Fibroblast of peridontal ligament (primary cell): ENCODE results near the gene LAMTOR1.

ENCODE experiments used
- DNase-seq: peaks from one replicate; pipeline ENCODE4 v3.0.0-alpha.2; 2010; ENCODE audit errors: extremely low read depth

Gene LAMTOR1

DNA sequence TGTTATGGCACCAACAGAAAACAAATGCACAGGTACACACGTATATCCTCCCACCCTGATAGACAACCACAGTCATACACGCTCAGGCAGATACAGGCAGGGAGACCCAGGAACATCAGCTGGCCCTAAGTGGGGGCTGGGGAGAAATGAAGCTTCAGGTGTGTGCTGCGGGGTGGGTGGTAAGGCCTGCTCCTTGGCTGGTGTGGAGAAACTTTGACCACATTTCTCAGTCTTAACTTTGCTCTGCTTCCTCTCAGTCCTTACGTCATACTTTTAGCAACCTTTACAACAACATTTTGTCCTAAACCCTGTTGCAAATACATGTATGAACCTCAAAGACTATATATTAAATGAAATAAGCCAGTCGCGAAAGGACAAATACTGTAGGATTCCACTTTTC lies 16.1 kb upstream of the LAMTOR1 start:
- DNase-seq: no peak

DNA sequence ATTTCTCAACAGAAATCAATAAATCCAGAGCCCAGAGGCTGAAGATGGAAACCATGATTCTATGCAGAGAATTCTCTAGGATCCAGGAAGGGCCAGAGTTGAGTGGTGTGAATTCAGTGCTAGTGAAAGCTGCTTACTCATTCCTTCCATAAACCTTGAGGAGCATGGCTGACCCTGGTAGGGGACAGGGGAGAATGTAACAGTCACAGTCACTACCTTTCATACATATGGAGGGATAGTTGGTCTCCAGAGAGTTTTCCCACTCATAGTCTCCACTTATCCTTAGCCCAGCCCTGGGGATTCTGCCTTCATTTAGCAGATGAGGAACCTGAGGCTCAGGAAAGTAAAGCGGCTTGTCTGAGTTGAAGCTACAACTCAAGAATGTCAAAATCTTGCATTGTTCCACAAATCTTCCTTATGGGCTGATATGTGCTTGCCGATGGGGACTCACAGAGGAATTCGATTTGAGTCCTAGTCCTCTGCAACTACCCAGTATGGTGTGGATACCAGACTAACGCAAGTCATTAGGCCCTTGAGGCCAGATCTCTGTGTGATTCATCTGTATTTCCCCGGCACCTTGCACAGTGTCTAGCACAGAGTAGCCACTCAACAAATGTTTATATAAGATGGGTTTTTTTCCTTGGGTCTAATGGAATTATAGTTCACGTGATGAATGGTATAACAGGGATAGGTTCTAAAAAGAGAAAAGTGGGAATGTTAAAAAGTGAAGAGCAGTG lies 13.1 kb upstream of the LAMTOR1 start:
- no peak for DNase-seq

DNA sequence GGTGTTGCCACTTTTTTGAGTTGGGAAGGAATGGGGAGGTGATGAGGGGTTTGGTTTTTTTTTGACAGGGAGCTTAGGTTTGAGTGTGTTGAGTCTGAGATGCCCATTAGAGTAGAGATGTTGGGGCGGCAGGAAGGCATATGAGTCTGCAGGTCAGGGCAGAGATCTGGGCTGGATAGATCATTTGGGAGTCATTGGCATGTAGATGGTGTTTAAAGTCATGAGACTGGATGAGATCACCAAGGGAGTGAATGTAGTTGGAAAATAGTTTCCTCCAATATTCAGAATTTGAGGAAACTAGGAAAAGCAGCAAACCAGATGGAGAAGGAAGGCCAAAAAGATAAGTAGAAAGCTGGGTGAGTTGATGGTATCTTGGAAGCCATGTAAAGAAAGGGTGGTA lies 11.5 kb upstream of the LAMTOR1 start:
- peak; percentile 62 for DNase-seq

DNA sequence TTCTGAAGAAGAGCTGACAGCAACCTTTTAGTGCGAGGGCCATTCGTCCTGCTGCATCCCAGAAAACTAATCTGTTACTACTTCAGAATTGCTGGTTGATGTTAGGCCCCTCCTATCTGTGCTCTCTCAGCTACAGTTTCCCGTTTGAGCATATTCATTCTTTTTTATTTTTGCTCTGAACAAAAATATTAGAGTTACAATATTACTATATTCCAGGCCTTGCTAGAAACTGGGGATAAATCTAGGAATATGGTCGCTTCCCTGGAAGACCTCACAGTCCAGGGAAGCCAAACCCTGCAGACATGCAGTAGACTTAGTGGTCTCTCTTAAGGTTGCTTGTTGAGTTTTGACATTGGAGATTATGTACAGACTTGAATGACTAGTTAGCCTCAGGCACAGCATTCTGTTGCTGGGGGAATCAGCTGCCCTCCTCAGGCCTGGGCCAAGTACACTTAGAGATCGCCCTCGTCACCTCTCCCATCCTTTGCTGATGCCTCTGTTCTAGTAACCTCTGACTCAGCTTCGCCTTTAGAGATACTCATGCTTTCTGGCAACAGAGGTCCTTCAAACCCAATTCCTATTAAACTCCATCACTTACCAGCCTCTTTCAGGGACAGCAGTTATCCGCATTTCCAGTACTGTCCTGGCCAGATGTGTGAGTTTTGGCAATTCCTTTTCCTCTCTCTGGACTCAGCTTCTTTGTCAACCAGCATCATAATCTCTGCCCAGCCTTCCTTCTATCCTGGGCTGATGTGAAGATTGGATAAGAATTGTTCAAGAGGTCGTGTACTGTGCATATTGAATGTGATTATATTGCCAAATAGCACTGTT lies 10.1 kb upstream of the LAMTOR1 start:
- DNase-seq: peak; percentile 30

DNA sequence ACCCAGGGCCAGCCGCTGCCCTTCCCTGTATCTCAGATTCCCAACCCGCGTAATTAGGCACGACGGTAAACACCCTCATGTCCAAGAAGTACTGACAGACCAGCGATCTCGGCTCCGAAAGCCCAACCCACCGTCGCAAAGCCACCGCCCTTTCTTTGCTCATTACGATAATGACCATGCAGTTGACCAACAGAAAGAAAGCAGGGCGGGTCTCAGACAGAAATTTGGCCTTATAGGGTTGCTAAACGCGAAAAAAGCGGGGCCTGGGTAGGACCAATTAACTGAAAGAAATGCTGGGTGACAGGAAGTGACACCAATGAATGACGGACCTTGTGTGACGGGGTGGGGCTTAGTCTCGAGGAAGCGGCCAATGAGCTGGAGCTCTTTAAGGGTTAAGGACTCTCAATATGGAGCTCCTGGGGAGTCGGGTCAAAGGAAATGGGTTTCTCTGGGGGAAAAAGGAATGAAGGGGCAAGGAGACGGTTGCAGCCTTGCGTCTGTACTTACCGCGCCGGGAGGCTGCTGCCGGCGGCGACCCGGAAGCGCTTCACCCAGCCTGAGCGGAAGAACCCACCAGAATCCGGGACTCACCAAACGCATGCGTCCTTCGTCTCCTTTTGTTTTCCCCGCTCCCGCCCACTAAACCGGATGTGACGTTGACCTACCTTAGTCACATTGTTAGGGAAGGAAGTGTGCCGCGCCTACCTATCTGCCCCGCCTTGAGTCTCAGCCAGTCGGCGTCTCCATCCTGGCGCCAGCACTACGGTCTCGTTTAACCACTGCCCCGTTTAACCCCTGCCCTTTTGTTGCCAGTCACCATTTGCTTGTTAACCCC lies 9.3 kb upstream of the LAMTOR1 start, which contains the start of gene ANAPC15:
Gene ANAPC15 (minus strand): TSS at position 553 of the 835 bp plus-strand sequence. CDS start 1,419 bp downstream, outside the sequence.
- DNase-seq: peak; percentile 100

DNA sequence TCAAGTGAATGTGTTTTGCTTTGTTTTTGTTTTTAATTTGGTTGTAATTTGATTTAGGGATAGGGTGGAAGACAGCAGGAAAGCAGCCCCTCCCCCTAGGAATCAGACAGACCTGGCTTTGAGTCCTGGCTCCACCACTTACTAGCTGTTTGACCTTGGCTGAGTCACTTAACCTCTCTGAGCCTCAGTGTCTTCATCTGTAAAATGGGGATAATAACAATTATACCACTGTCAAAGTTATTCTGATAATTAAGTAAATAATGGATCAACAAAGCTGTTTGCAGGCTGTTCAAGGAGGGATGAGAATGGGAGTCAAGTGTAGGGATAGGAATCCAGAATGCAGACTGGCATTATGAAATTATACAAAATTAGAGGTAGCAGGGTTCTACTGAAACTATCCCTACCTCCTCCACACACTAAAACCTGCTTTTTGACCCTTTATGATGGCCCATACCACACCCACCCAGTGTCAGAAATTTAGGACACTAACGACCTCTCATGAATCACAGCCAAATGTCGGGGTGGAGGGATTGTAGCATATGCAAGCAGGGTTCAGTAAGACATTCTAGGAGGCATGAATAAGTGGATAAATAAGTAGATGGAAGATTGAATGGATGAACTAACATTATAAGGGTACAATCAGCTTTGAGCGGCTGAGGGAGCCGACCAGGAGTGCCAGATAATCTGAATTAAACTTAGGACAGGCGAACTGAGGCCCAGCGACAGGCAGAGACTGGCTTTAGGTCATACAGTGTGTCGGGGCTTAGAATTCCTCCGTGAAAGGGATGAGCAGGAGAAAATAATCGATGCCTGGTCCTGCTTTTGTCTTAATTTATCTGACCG lies 8.4 kb upstream of the LAMTOR1 start:
- DNase-seq: no peak

DNA sequence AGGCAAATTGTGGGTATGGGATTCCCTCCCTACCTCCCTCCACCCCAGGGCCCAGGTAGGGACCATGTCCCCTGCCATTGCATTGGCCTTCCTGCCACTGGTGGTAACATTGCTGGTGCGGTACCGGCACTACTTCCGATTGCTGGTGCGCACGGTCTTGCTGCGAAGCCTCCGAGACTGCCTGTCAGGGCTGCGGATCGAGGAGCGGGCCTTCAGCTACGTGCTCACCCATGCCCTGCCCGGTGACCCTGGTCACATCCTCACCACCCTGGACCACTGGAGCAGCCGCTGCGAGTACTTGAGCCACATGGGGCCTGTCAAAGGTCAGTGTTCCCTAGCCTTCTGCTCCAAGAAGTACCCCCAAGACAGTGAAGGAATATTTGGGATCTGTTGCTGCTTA lies 2.8 kb upstream of the LAMTOR1 start, which contains the start of gene TOMT:
Gene TOMT (plus strand): TSS at position 37 of the 400 bp plus-strand sequence. CDS start 28 bp downstream, at position 65.
- DNase-seq: no peak

DNA sequence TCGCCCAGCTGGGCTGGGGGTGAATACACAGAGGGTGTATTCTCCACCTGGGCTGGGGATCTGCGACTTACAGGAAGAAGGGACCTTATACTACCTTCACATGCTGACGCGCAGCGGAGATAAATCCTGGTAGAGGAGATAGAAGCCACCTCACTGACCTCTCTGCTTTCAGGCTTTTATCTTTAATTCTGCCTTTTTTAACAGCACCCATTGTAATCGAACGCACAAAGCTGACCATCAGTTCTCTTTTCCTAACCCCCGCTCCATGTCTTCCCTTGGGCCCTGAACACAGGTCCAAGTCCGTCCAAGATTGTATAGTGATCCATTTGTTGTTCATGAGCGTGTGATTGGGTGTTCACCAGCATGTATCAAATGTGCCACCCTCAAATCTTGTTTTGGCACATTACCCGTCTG lies 664 bp upstream of the LAMTOR1 start:
- no peak for DNase-seq

DNA sequence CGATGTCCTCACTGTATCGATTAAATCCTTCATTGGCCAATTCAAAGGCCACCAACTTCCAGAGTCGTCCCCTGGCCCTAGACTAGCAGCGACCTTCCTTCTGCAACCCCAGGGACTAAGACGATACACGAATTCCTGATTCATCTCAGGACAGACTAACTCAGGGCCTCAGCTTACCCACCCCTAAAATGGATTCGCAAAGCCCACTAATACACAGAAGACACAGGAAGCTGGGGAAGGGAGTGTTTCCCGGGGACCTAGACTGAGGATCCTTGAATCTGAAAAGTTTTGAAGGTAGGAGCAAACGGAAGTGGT lies 509 bp downstream of the LAMTOR1 start:
- DNase-seq: no peak

DNA sequence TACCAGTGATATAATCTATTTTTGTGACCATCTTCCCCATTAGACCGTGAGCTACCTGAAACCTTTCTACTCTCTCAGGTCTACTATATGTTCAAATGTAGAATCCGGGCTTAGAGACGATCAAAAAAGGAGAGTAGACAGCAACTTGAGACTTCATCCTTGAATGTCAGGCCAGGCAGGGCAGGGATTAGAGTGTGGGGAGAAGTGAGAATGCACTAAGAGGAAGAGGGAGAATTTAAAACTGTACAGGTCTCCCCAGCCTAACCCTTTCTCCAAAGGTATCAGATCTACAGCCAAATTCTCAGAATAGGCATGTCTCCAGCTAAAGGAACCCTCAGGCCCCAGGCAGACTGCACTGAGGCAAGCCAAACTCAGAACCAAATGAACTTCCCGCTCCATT lies 935 bp downstream of the LAMTOR1 start:
- DNase-seq: peak; percentile 11

DNA sequence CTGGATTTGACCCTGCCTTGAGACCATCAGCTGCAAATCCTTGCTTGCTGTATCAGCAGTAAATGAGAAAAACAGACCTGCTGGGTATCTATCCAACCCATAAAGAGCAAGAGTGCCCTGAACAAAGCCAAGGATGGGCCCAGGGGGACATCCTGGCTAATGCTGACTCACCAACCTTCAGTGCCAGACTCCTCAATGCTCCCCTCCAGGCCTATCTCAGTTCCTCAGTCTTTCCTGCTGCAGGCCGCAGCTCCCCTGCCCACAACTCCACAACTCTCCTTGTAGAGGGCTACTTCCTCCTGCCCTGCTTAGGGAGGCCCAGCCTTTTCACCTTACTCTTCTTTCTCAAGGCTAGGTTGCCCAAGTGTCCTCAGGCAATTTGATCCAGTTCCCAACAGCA lies 2.6 kb downstream of the LAMTOR1 start:
- peak; percentile 18 for DNase-seq

DNA sequence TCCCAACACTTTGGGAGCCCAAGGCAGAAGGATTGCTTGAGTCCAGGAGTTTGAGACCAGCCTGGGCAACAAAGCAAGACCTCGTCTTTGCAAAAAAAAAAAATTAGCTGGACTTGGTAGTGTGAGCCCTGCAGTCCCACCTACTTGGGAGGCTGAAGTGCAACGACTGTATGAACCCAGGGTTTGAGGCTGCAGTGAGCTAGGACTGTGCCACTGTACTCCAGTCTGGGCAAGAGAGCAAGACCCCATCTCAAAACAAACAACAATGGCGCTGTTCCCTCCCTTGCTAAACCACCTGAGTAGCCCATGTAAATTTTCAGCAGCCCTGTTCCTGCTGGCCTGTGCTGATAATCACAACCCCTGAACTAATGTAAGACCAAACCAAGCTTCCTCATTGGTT lies 3.1 kb downstream of the LAMTOR1 start:
- no peak for DNase-seq

DNA sequence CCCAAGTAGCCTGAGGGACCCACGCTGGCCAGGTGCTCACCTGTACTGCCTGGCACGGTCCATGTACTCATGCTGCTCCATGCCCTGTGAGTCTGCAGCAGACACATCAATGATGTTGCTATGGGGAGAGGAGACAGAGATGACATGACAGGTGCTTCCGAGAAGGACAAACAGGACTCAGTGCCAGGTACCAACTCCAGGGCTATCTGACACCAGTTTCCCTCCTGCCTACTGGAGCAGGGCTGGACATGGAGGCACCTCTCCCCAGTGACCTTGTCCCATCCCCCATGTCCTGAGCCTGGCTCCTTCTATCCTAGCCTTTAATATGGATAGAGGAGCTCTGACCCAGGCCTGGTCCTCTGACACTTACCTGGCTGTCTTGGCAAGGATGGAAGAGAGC lies 4.4 kb downstream of the LAMTOR1 start:
- no peak for DNase-seq

DNA sequence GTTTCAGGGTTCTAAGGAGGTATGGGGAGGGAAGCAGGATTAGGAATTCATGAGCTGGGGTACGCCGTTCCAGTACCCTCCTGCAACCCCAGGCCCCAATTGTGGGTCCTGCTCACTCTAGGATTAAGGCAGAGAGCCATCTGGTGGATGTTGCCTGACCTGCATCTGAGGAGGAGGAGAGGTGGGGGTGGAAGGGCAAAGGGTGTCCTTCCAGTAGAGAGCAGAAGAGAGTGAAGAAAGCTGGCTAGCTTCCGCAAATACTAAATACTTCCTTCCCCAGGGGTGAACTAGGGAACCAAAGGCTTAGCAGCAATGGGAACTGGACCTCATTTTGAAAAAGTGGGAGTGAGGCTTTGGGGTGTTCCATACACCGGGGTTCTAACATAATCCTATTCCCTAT lies 11.8 kb downstream of the LAMTOR1 start:
- DNase-seq: peak; percentile 74

DNA sequence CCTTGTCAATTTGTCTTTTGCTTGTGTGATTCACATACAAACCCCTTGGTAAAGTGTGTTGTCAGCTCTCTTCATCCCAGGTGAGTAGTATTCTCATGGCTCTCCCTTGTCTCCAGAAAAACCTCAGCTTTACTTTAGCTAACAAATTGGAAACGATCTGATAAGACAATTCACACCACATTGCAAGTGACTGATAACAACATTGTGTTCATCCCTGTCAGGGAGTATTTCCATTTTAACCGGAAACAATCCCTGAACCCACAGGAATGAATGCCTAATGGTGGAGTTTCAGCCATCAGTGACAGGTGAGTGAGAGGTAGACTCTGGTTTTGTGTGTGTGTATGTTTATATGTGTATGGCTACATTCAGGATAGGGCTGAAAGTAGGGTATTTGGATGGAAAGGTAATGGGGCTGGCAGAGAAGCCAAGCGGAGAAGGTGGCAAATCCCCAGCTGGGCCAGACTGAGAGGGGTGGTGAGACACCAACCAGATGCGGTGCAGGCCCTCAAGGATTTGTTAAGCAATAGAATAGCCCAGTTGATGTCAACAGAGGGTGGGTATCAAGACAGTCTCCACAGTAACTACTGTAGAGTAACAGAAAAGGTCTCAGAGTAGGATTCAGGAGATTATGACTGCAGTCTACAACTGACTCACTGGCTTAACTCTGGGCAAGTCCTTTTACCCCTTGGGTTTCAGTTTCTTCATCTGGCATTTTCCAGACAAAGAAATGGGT lies 14.9 kb downstream of the LAMTOR1 start:
- DNase-seq: no peak

DNA sequence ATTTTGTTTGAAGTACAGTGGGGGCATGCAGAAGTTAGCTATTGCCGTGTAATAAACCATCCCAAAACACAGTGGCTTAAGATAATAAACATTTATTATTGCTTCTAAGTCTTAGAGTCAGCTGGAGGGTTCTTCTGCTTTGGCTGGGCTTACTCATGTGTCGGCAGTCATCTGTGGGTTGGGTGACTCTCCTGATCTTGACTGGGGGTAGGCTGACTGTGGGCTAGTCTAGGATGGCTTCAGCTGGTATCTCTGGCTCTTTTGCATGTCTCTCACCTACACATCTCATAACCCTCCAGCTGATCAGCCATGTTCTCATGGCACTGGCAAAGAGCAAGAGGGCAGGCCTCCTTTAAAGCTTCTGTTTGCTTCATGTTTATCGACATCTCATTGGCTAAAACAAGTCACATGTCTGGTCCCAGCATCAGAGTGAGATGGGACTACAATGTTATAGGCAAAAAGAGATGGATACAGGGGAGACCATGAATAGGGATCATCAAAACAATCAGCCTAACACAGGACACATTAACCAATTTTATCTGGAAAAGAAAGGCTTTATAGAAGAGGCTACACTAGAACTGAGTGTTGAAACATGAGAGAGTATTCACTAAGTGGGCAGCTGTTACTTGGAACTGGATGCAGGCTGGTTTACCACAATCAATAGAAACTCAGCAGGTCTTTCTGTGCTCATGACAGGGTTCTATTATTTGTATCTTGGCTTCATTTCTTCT lies 17.3 kb downstream of the LAMTOR1 start:
- DNase-seq: no peak

DNA sequence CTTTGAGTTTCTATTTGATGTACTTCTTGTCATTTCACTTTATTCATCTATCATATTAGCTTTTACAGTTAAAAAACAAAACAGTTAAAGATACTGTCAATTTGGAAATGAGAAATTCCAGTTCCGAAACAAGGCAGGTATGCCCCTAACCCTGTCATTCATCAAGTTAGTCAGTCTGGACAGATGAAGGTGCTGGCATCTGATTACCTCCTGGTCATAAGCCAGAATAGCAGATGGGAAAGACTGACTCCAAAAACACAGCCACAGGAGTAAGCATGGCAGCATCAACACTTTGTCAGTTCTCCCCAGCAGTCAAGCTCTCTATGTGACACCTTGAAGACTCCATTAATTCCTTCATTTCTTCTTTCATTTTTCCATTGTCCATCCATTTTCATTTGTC lies 18.1 kb downstream of the LAMTOR1 start:
- DNase-seq: no peak

DNA sequence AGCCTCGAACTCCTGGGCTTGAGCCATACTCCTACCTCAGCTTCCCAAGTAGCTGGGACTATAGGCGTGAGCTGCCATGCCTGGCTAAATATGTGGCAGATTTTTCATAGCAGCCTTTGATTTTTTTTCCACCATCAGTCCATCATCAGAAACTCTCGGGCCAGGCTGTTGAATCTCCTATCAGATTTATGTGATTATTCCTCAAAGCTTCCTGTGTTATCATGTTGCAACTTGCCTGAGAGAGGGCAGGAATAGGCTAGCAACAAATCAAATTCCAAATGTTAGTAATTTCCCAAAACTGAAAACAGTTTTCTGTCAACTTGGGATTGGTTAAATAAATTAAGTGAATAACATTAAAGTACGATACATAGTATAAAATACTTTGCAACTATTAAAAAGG lies 19.0 kb downstream of the LAMTOR1 start:
- no peak for DNase-seq

DNA sequence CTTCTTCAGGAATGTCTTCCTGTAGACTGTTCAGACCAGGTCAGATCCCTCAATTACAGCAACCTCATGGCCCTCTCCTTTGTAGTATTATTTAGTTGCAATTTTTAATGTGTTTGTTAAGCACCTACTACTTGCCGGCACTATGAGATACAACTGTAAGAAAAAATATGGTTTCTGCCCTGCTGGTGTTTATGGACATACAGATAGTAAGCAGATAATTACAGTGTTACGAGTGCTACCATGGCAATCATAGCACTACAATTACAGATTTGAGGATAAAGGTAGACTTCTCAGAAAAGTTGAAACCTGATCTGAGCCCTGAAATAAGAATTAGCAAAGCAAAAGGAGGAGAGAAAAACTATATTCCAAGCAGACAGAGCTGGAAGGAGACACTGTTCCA lies 19.7 kb downstream of the LAMTOR1 start:
- DNase-seq: no peak
